Measurements from ENCODE around the gene ADAMTS10. TPM values are rescaled to one million over a fixed set of nuclear protein-coding genes. Genes with fewer than 3 reads are reported as not detected.

The ADAMTS10 gene
- total and polyA plus RNA-seq, 2 of the 13 experiments (the other 11 are each of a cell fraction or from before 2014, with no cell fraction given) = 0.49 to 1.7 TPM

DNA sequence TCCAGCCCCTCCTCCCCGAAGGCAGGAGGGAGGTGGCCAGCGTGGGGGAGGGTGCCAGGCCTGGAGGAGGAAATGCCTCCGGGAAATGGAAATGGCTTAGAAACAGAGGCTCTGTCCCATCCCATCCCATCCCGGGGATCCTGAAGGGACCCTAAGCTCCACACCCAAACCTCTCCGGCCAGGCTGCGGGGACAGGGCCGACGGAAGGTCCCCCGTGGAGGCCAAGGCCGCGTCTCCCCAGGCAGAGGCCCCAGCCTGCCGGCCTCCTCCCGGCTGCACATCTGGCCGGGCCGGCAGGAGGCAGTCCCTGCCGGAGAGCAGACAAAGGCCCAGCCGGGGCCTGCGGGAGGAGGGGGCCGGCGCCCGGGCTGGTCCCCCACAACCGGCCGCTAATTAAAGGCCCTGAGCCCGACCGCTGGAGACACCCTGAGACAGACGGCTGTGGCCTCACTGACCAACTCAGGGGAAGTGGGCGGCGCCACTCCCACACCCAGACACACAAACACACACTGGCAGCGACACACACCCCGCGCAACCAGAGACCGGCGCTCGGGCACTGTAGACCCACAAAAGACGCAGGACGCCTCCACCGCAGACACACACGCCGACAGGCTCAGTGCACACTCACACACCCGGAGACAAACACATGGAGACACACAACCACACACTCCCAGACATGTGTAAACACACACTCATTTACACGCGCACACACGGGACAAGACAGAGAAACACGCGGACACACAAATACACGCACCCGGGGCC lies 1.1 kb downstream of the ADAMTS10 start (continued):
- TF ChIP-seq TBX2 (CRISPR knock-in tag; IDR thresholded peaks at IDR 0.05; ENCODE audit: borderline replicate concordance) (peak; percentile 70; the same call in 1 of the 2 replicates), MTA3 (CRISPR knock-in tag; IDR thresholded peaks at IDR 0.05) (no peak), KLF16 (CRISPR knock-in tag; IDR thresholded peaks at IDR 0.05) (no peak), STAT5B (CRISPR knock-in tag; IDR thresholded peaks at IDR 0.05) (no peak), CBFB (CRISPR knock-in tag; IDR thresholded peaks at IDR 0.05) (no peak), TAF15 (IDR thresholded peaks at IDR 0.05; ENCODE audit: low read depth, low read length, poor library complexity, severe bottlenecking) (no peak), KDM4B (CRISPR knock-in tag; IDR thresholded peaks at IDR 0.05) (no peak), XRCC5 (optimal IDR thresholded peaks at IDR 0.05; ENCODE audit: low read length) (no peak), SNAPC2 (CRISPR knock-in tag; IDR thresholded peaks at IDR 0.05) (no peak), POGZ (CRISPR knock-in tag; IDR thresholded peaks at IDR 0.05) (no peak), SPEN (CRISPR knock-in tag; IDR thresholded peaks at IDR 0.05; ENCODE audit: low read depth) (peak; percentile 47; the same call in 1 of the 2 replicates), ZNF264 (CRISPR knock-in tag; IDR thresholded peaks at IDR 0.05) (no peak), ZNF44 (CRISPR knock-in tag; IDR thresholded peaks at IDR 0.05) (no peak), ZNF501 (CRISPR knock-in tag; IDR thresholded peaks at IDR 0.05) (peak; percentile 65; the same call in 1 of the 2 replicates)
- TF ChIP-seq, protein P1, sequence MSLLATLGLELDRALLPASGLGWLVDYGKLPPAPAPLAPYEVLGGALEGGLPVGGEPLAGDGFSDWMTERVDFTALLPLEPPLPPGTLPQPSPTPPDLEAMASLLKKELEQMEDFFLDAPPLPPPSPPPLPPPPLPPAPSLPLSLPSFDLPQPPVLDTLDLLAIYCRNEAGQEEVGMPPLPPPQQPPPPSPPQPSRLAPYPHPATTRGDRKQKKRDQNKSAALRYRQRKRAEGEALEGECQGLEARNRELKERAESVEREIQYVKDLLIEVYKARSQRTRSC (CRISPR knock-in tag; IDR thresholded peaks at IDR 0.05; ENCODE audit: low read depth) = no peak
- TF ChIP-seq, protein P2, sequence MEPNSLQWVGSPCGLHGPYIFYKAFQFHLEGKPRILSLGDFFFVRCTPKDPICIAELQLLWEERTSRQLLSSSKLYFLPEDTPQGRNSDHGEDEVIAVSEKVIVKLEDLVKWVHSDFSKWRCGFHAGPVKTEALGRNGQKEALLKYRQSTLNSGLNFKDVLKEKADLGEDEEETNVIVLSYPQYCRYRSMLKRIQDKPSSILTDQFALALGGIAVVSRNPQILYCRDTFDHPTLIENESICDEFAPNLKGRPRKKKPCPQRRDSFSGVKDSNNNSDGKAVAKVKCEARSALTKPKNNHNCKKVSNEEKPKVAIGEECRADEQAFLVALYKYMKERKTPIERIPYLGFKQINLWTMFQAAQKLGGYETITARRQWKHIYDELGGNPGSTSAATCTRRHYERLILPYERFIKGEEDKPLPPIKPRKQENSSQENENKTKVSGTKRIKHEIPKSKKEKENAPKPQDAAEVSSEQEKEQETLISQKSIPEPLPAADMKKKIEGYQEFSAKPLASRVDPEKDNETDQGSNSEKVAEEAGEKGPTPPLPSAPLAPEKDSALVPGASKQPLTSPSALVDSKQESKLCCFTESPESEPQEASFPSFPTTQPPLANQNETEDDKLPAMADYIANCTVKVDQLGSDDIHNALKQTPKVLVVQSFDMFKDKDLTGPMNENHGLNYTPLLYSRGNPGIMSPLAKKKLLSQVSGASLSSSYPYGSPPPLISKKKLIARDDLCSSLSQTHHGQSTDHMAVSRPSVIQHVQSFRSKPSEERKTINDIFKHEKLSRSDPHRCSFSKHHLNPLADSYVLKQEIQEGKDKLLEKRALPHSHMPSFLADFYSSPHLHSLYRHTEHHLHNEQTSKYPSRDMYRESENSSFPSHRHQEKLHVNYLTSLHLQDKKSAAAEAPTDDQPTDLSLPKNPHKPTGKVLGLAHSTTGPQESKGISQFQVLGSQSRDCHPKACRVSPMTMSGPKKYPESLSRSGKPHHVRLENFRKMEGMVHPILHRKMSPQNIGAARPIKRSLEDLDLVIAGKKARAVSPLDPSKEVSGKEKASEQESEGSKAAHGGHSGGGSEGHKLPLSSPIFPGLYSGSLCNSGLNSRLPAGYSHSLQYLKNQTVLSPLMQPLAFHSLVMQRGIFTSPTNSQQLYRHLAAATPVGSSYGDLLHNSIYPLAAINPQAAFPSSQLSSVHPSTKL (CRISPR knock-in tag; IDR thresholded peaks at IDR 0.05) = no peak
- TF ChIP-seq, protein P3, sequence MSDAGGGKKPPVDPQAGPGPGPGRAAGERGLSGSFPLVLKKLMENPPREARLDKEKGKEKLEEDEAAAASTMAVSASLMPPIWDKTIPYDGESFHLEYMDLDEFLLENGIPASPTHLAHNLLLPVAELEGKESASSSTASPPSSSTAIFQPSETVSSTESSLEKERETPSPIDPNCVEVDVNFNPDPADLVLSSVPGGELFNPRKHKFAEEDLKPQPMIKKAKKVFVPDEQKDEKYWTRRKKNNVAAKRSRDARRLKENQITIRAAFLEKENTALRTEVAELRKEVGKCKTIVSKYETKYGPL (CRISPR knock-in tag; IDR thresholded peaks at IDR 0.05) = no peak
- TF ChIP-seq, protein P4, sequence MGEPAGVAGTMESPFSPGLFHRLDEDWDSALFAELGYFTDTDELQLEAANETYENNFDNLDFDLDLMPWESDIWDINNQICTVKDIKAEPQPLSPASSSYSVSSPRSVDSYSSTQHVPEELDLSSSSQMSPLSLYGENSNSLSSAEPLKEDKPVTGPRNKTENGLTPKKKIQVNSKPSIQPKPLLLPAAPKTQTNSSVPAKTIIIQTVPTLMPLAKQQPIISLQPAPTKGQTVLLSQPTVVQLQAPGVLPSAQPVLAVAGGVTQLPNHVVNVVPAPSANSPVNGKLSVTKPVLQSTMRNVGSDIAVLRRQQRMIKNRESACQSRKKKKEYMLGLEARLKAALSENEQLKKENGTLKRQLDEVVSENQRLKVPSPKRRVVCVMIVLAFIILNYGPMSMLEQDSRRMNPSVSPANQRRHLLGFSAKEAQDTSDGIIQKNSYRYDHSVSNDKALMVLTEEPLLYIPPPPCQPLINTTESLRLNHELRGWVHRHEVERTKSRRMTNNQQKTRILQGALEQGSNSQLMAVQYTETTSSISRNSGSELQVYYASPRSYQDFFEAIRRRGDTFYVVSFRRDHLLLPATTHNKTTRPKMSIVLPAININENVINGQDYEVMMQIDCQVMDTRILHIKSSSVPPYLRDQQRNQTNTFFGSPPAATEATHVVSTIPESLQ (CRISPR knock-in tag; conservative IDR thresholded peaks at IDR 0.05) = no peak
- TF ChIP-seq, protein P5, sequence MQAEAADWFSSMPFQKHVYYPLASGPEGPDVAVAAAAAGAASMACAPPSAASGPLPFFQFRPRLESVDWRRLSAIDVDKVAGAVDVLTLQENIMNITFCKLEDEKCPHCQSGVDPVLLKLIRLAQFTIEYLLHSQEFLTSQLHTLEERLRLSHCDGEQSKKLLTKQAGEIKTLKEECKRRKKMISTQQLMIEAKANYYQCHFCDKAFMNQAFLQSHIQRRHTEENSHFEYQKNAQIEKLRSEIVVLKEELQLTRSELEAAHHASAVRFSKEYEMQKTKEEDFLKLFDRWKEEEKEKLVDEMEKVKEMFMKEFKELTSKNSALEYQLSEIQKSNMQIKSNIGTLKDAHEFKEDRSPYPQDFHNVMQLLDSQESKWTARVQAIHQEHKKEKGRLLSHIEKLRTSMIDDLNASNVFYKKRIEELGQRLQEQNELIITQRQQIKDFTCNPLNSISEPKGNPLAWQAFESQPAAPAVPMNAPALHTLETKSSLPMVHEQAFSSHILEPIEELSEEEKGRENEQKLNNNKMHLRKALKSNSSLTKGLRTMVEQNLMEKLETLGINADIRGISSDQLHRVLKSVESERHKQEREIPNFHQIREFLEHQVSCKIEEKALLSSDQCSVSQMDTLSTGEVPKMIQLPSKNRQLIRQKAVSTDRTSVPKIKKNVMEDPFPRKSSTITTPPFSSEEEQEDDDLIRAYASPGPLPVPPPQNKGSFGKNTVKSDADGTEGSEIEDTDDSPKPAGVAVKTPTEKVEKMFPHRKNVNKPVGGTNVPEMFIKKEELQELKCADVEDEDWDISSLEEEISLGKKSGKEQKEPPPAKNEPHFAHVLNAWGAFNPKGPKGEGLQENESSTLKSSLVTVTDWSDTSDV (CRISPR knock-in tag; IDR thresholded peaks at IDR 0.05) = peak; percentile 61; the same call in 1 of the 2 replicates

Measured in HepG2 (cell line).